Suprapubic skin (tissue), 4 donors: ENCODE results near the gene MGAT4B. TPM values are rescaled to one million over a fixed set of nuclear protein-coding genes. Genes with fewer than 3 reads are reported as not detected.

Source experiments
- DNase-seq, 2 donors: peaks; one replicate each; pipeline ENCODE4 v3.0.0-alpha.2; 2019; ENCODE audit warnings: low spot score in 2 of 2
- H3K27ac ChIP-seq: fragments of 200-600 bp; sonication (generic); one replicate; pipeline ENCODE4 v1.5.1; 2019
- H3K27me3 ChIP-seq: fragments of 200-600 bp; sonication (generic); one replicate; pipeline ENCODE4 v1.5.1; 2019
- H3K36me3 ChIP-seq: fragments of 200-600 bp; sonication (generic); one replicate; pipeline ENCODE4 v1.5.1; 2019
- H3K4me1 ChIP-seq: fragments of 200-600 bp; sonication (generic); one replicate; pipeline ENCODE4 v1.5.1; 2019
- H3K4me3 ChIP-seq: fragments of 200-600 bp; sonication (generic); one replicate; pipeline ENCODE4 v1.5.1; 2019; ENCODE audit warnings: mild to moderate bottlenecking
- H3K9me3 ChIP-seq: fragments of 200-600 bp; sonication (generic); one replicate; pipeline ENCODE4 v1.5.1; 2019
- EP300 ChIP-seq: sonication (generic); formaldehyde crosslinking; IDR thresholded peaks from one replicate; pipeline ENCODE4 v1.6.1; 2017; ENCODE audit warnings: antibody characterized with exemption
- POLR2A ChIP-seq, 2 donors: fragments of 450-650 bp; IDR thresholded peaks; one replicate each; pipeline ENCODE4 v1.6.1; 2017; ENCODE audit warnings: antibody characterized with exemption in 2 of 2, mild to moderate bottlenecking in 2 of 2, moderate library complexity in 2 of 2
- POLR2AphosphoS5 ChIP-seq, 3 donors: sonication (generic); formaldehyde crosslinking; IDR thresholded peaks; one replicate each; pipeline ENCODE4 v1.6.1; 2017; ENCODE audit warnings: antibody characterized with exemption in 3 of 3
- WGBS: methylation state at CpG from one replicate; pipeline ENCODE4 v1.1.5; 2018; 5-methylcytosine and 5-hydroxymethylcytosine counted together
- total RNA-seq, 4 donors: library from RNA; depleted of rRNA; stranded (reverse); fragments of >200 nt; gene quantifications; one replicate each; pipeline ENCODE4 v1.1.0, GENCODE V29; 2016
- TF ChIP-seq, protein P1 (sequence below), 2 donors: fragments of 200-600 bp in 1 of 2; fragments of 450-650 bp in 1 of 2; sonication (generic) in 1 of 2; IDR thresholded peaks; one replicate each; pipeline ENCODE4 v1.5.1; 2016 to 2019; ENCODE audit warnings: antibody characterized with exemption in 2 of 2, mild to moderate bottlenecking in 1 of 2, moderate library complexity in 1 of 2

MGAT4B gene
- total RNA-seq, 4 donors from 2014 or later: 74.5 to 142 (median 97.4) TPM

DNA sequence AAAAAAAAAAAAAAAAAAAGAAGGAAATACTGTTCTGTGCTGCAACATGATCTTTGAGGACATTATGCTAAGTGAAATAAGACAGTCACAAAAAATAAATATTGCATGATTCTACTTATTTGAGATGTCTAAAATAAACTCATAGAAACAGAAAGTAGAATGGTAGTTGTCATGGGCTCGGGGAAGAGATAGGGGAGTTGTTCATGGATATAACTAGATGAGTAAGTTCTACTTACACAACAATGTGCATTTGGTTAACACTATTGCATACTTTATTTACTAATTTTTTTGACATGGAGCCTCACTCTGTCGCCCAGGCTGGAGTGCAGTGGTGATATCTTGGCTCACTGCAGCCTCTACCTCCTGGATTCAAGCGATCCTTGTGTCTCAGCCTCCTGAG is 58.9 kb downstream of the MGAT4B start:
- Histone ChIP-seq H3K4me3 (no peak overlapping the region), H3K9me3 (no peaks in the 10 kb centered on the region), H3K4me1 (no peaks in the 10 kb centered on the region), H3K36me3 (peaks cover 3% of the 10 kb centered on the region), H3K27ac (no peak overlapping the region), H3K27me3 (no peaks in the 10 kb centered on the region)
- WGBS: 91% methylated on average over 3 of the region's 3 CpGs
- DNase-seq: no peak
- TF ChIP-seq POLR2A (IDR thresholded peaks at IDR 0.05) (no peak), POLR2AphosphoS5 (IDR thresholded peaks at IDR 0.05) (no peak), EP300 (no peak)
- TF ChIP-seq, protein P1, sequence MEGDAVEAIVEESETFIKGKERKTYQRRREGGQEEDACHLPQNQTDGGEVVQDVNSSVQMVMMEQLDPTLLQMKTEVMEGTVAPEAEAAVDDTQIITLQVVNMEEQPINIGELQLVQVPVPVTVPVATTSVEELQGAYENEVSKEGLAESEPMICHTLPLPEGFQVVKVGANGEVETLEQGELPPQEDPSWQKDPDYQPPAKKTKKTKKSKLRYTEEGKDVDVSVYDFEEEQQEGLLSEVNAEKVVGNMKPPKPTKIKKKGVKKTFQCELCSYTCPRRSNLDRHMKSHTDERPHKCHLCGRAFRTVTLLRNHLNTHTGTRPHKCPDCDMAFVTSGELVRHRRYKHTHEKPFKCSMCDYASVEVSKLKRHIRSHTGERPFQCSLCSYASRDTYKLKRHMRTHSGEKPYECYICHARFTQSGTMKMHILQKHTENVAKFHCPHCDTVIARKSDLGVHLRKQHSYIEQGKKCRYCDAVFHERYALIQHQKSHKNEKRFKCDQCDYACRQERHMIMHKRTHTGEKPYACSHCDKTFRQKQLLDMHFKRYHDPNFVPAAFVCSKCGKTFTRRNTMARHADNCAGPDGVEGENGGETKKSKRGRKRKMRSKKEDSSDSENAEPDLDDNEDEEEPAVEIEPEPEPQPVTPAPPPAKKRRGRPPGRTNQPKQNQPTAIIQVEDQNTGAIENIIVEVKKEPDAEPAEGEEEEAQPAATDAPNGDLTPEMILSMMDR (IDR thresholded peaks at IDR 0.05): no peak

Other genes with a start within 250 kb of the MGAT4B start
- gene HNRNPH1, start 183.2 kb downstream of the MGAT4B start, total RNA-seq: 100 to 1,000 TPM; 260 to 868 (median 295) TPM
- gene CBY3, start 125.8 kb downstream of the MGAT4B start, total RNA-seq: not detected
- 100 to 1,000 TPM; 185 to 282 (median 240) TPM for gene CANX, start 107.9 kb downstream of the MGAT4B start, total RNA-seq
- 10 to 100 TPM; 26.5 to 45.0 (median 38.6) TPM for gene MAML1, start 74.0 kb downstream of the MGAT4B start, total RNA-seq
- gene LTC4S, start 12.9 kb downstream of the MGAT4B start, total RNA-seq: 1 to 10 TPM; 3.5 to 7.9 (median 4.5) TPM
- gene SQSTM1, start 14.0 kb upstream of the MGAT4B start, total RNA-seq: 100 to 1,000 TPM; 183 to 282 (median 265) TPM
- gene MRNIP, start 52.0 kb upstream of the MGAT4B start, total RNA-seq: 100 to 1,000 TPM in 1 of 4 donors, 10 to 100 TPM in 3; 11.6 to 102 (median 22.6) TPM
- 100 to 1,000 TPM in 3 of 4 donors, 10 to 100 TPM in 1; 97.5 to 177 (median 116) TPM for gene TBC1D9B, start 101.0 kb upstream of the MGAT4B start, total RNA-seq